ENCODE data around the gene NUP85. TPM values are rescaled to one million over a fixed set of nuclear protein-coding genes. Genes with fewer than 3 reads are reported as not detected.
A peak's percentile ranks its signal among the peaks of the same experiment; 100 is the strongest.

NUP85 gene
- total and polyA plus RNA-seq, 4 donors, result 40.4 to 69.5 (median 46.1) TPM

GRCh38 chr17:75245011-75245410 is 39.5 kb downstream of the NUP85 start:
- Histone ChIP-seq H3K9me3 (ENCODE audit: control insufficient read depth in 4 of 4, insufficient read depth in 3 of 4, low read length in 3 of 4) (no peaks in the 10 kb centered on the region), H3K27me3 (ENCODE audit: control insufficient read depth in 3 of 3, insufficient read depth in 3 of 3, low read length in 2 of 3) (no peaks in the 10 kb centered on the region), H3K4me1 (ENCODE audit: control insufficient read depth in 5 of 5, insufficient read depth in 5 of 5, low read length in 5 of 5) (no peaks in the 10 kb centered on the region), H3K9ac (ENCODE audit: insufficient read depth in 1 of 2, low read length in 2 of 2) (no peak overlapping the region), H3K27ac (ENCODE audit: low read depth in 1 of 2, low read length in 1 of 2) (no peak overlapping the region), H3K36me3 (ENCODE audit: control insufficient read depth in 4 of 4, insufficient read depth in 4 of 4, low read length in 4 of 4) (peaks cover 13 to 63% (median 35%) of the 10 kb centered on the region in 4 donors), H3K4me3 (no peak overlapping the region)
- 82 to 85% methylated on average over 6 of the region's 6 CpGs for WGBS, 2 donors
- TF ChIP-seq, protein P1, sequence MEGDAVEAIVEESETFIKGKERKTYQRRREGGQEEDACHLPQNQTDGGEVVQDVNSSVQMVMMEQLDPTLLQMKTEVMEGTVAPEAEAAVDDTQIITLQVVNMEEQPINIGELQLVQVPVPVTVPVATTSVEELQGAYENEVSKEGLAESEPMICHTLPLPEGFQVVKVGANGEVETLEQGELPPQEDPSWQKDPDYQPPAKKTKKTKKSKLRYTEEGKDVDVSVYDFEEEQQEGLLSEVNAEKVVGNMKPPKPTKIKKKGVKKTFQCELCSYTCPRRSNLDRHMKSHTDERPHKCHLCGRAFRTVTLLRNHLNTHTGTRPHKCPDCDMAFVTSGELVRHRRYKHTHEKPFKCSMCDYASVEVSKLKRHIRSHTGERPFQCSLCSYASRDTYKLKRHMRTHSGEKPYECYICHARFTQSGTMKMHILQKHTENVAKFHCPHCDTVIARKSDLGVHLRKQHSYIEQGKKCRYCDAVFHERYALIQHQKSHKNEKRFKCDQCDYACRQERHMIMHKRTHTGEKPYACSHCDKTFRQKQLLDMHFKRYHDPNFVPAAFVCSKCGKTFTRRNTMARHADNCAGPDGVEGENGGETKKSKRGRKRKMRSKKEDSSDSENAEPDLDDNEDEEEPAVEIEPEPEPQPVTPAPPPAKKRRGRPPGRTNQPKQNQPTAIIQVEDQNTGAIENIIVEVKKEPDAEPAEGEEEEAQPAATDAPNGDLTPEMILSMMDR (IDR thresholded peaks at IDR 0.05; ENCODE audit: control extremely low read depth, extremely low read depth), result no peak
- DNase-seq (no peak), ATAC-seq (ENCODE audit: insufficient read depth, low FRiP score) (no peak)

GRCh38 chr17:75246404-75246803 is 40.9 kb downstream of the NUP85 start:
- DNase-seq (no peak), ATAC-seq (ENCODE audit: insufficient read depth, low FRiP score) (no peak)
- H3K36me3 ChIP-seq (ENCODE audit: control insufficient read depth in 4 of 4, insufficient read depth in 4 of 4, low read length in 4 of 4), result peaks cover 13 to 50% (median 28%) of the 10 kb centered on the region in 4 donors
- H3K27ac ChIP-seq (ENCODE audit: low read depth in 1 of 2, low read length in 1 of 2), result no peak overlapping the region
- 94 to 96% methylated on average over 12 of the region's 12 CpGs for WGBS, 2 donors
- TF ChIP-seq, protein P1 (IDR thresholded peaks at IDR 0.05; ENCODE audit: control extremely low read depth, extremely low read depth), result no peak
- H3K9me3 ChIP-seq (ENCODE audit: control insufficient read depth in 4 of 4, insufficient read depth in 3 of 4, low read length in 3 of 4), result no peaks in the 10 kb centered on the region
- no peaks in the 10 kb centered on the region for H3K27me3 ChIP-seq (ENCODE audit: control insufficient read depth in 3 of 3, insufficient read depth in 3 of 3, low read length in 2 of 3)
- H3K9ac ChIP-seq (ENCODE audit: insufficient read depth in 1 of 2, low read length in 2 of 2), result no peak overlapping the region
- H3K4me3 ChIP-seq, result no peak overlapping the region
- no peaks in the 10 kb centered on the region for H3K4me1 ChIP-seq (ENCODE audit: control insufficient read depth in 5 of 5, insufficient read depth in 5 of 5, low read length in 5 of 5)

DNA sequence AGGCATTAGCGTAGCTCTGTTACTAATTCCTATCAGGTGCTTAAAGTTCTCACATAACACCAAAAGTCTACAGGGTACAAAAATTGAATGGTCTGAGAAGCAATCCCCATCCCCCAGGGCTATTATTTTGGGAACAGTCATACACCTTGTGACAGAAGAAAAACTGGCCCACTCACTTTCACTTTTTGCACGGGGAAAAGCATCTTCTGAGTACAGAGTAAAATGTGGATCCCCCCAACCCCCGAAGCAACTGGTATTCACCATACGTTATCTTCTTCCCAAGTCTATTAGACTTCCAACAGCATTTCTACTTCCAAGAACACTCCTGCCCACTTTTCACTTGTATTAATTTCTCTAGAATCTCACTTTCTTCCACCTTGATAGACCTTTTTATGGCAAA is 44.1 kb downstream of the NUP85 start:
- Histone ChIP-seq H3K9ac (ENCODE audit: insufficient read depth in 1 of 2, low read length in 2 of 2) (no peak overlapping the region), H3K9me3 (ENCODE audit: control insufficient read depth in 4 of 4, insufficient read depth in 3 of 4, low read length in 3 of 4) (no peaks in the 10 kb centered on the region), H3K27ac (ENCODE audit: low read depth in 1 of 2, low read length in 1 of 2) (no peak overlapping the region), H3K27me3 (ENCODE audit: control insufficient read depth in 3 of 3, insufficient read depth in 3 of 3, low read length in 2 of 3) (no peaks in the 10 kb centered on the region), H3K4me3 (no peak overlapping the region), H3K4me1 (ENCODE audit: control insufficient read depth in 5 of 5, insufficient read depth in 5 of 5, low read length in 5 of 5) (no peaks in the 10 kb centered on the region), H3K36me3 (ENCODE audit: control insufficient read depth in 4 of 4, insufficient read depth in 4 of 4, low read length in 4 of 4) (peaks cover 0 to 19% (median 11%) of the 10 kb centered on the region in 4 donors)
- ATAC-seq (ENCODE audit: insufficient read depth, low FRiP score), result no peak
- WGBS, 2 donors, result 74 to 82% methylated on average over 4 of the region's 4 CpGs
- TF ChIP-seq, protein P1 (IDR thresholded peaks at IDR 0.05; ENCODE audit: control extremely low read depth, extremely low read depth), result no peak
- DNase-seq, result no peak

- Histone ChIP-seq H3K27me3 (ENCODE audit: control insufficient read depth in 3 of 3, insufficient read depth in 3 of 3, low read length in 2 of 3) (no peaks in the 10 kb centered on the region), H3K27ac (ENCODE audit: low read depth in 1 of 2, low read length in 1 of 2) (peak overlapping the region in 1 of 2 donors; percentile 24), H3K9ac (ENCODE audit: insufficient read depth in 1 of 2, low read length in 2 of 2) (no peak overlapping the region), H3K4me1 (ENCODE audit: control insufficient read depth in 5 of 5, insufficient read depth in 5 of 5, low read length in 5 of 5) (no peaks in the 10 kb centered on the region), H3K4me3 (no peak overlapping the region), H3K9me3 (ENCODE audit: control insufficient read depth in 4 of 4, insufficient read depth in 3 of 4, low read length in 3 of 4) (no peaks in the 10 kb centered on the region), H3K36me3 (ENCODE audit: control insufficient read depth in 4 of 4, insufficient read depth in 4 of 4, low read length in 4 of 4) (peaks cover 0 to 14% (median 10%) of the 10 kb centered on the region in 4 donors)
- ATAC-seq (ENCODE audit: insufficient read depth, low FRiP score), result peak; percentile 58
- no peak for DNase-seq
- WGBS, 2 donors, result 62 to 77% methylated on average over 11 of the region's 11 CpGs
- TF ChIP-seq, protein P1 (IDR thresholded peaks at IDR 0.05; ENCODE audit: control extremely low read depth, extremely low read depth), result no peak
Measured at GRCh38 chr17:75250009-75250471, 44.6 kb downstream of the NUP85 start.

Data from lung (tissue), 12 donors.